Measurements from ENCODE around the gene ZNF83.

GRCh38 chr19:52664461-52664860 is 26.3 kb upstream of the ZNF83 start:
- TF ChIP-seq RAD21 (IDR thresholded peaks at IDR 0.05; ENCODE audit: low read depth) (no peak), TAF1 (IDR thresholded peaks at IDR 0.05; ENCODE audit: low read depth) (no peak), REST (IDR thresholded peaks at IDR 0.05; ENCODE audit: low read depth) (no peak), YY1 (IDR thresholded peaks at IDR 0.05; ENCODE audit: low read depth) (no peak)
